GM12801 (cell line): ENCODE measurements around the gene UBAC1.

Source experiments
- CTCF ChIP-seq: IDR thresholded peaks from one replicate; pipeline ENCODE4 v1.5.1; 2011; ENCODE audit warnings: control low read depth; ENCODE audit not compliant: insufficient read length; ENCODE audit errors: extremely low read depth

The UBAC1 gene

GRCh38 chr9:135950135-135950682, 11.0 kb downstream of the UBAC1 start:
- TF ChIP-seq CTCF: no peak

- no peak for TF ChIP-seq CTCF
Measured at GRCh38 chr9:135949501-135950134, 11.6 kb downstream of the UBAC1 start.

GRCh38 chr9:135948968-135949367, 12.2 kb downstream of the UBAC1 start:
- TF ChIP-seq CTCF: no peak

- no peak for TF ChIP-seq CTCF
Measured at GRCh38 chr9:135948446-135948845, 12.7 kb downstream of the UBAC1 start.

GRCh38 chr9:135947582-135947981, 13.6 kb downstream of the UBAC1 start:
- TF ChIP-seq CTCF: no peak

- no peak for TF ChIP-seq CTCF
Measured at GRCh38 chr9:135946392-135946994, 14.7 kb downstream of the UBAC1 start.

- no peak for TF ChIP-seq CTCF
Measured at GRCh38 chr9:135945969-135946368, 15.2 kb downstream of the UBAC1 start.
